Stomach smooth muscle (tissue), 2 donors: Measurements from ENCODE around the gene CCNY.

Source experiments
- H3K27ac ChIP-seq: one replicate; pipeline ENCODE4 v1.7.0; 2013; ENCODE audit warnings: mild to moderate bottlenecking, low read length, inconsistent platforms
- H3K27me3 ChIP-seq, 2 donors: one replicate each; pipeline ENCODE4 v1.7.0; 2013; ENCODE audit warnings: low read length in 2 of 2; ENCODE audit not compliant: insufficient read depth in 2 of 2, control insufficient read depth in 1 of 2
- H3K36me3 ChIP-seq, 2 donors: one replicate each; pipeline ENCODE4 v1.7.0; 2013; ENCODE audit warnings: low read length in 2 of 2; ENCODE audit not compliant: control insufficient read depth in 2 of 2, insufficient read depth in 2 of 2
- H3K4me1 ChIP-seq: one replicate; pipeline ENCODE4 v1.7.0; 2013; ENCODE audit warnings: low read length; ENCODE audit not compliant: control insufficient read depth, insufficient read depth
- H3K4me3 ChIP-seq, 2 donors: one replicate each; pipeline ENCODE4 v1.7.0; 2013; ENCODE audit warnings: low read length in 2 of 2
- H3K9ac ChIP-seq, 2 donors: one replicate each; pipeline ENCODE4 v1.7.0; 2013; ENCODE audit warnings: low read length in 2 of 2, mild to moderate bottlenecking in 1 of 2
- H3K9me3 ChIP-seq, 2 donors: one replicate each; pipeline ENCODE4 v1.7.0; 2013; ENCODE audit warnings: low read length in 2 of 2; ENCODE audit not compliant: control insufficient read depth in 2 of 2
- donor health status: healthy.
- donor health status: Pancreatic carcinoma.

The CCNY gene

GRCh38 chr10:35334297-35334696 lies 2.0 kb upstream of the CCNY start:
- Histone ChIP-seq H3K4me1 (peaks cover 38% of the 10 kb centered on the region), H3K9me3 (no peaks in the 10 kb centered on the region), H3K27me3 (no peaks in the 10 kb centered on the region), H3K9ac (peak overlapping the region; percentile 7 to 37), H3K4me3 (peak overlapping the region; percentile 16 to 47), H3K27ac (no peak overlapping the region), H3K36me3 (peaks cover 0 to 2% of the 10 kb centered on the region in 2 donors)

GRCh38 chr10:35335133-35336083 lies 901 bp upstream of the CCNY start:
- H3K4me3 ChIP-seq, result peak overlapping the region; percentile 83 to 88
- no peaks in the 10 kb centered on the region for H3K9me3 ChIP-seq
- peak overlapping the region; percentile 58 to 80 for H3K9ac ChIP-seq
- H3K36me3 ChIP-seq, result peaks cover 0 to 2% of the 10 kb centered on the region in 2 donors
- H3K27ac ChIP-seq, result peak overlapping the region; percentile 70
- H3K27me3 ChIP-seq, result no peaks in the 10 kb centered on the region
- peaks cover 37% of the 10 kb centered on the region for H3K4me1 ChIP-seq

GRCh38 chr10:35336921-35337823 lies 863 bp downstream of the CCNY start:
- peaks cover 32% of the 10 kb centered on the region for H3K4me1 ChIP-seq

GRCh38 chr10:35339942-35340341 lies 3.6 kb downstream of the CCNY start:
- H3K27me3 ChIP-seq, result no peaks in the 10 kb centered on the region
- no peaks in the 10 kb centered on the region for H3K36me3 ChIP-seq
- H3K27ac ChIP-seq, result no peak overlapping the region
- peaks cover 16% of the 10 kb centered on the region for H3K4me1 ChIP-seq
- no peak overlapping the region for H3K4me3 ChIP-seq
- no peak overlapping the region for H3K9ac ChIP-seq
- no peaks in the 10 kb centered on the region for H3K9me3 ChIP-seq

More at GRCh38 chr10:35336921-35337823, 863 bp downstream of the CCNY start:
- peaks cover 0 to 2% of the 10 kb centered on the region in 2 donors for H3K36me3 ChIP-seq
- no peak overlapping the region for H3K27ac ChIP-seq
- no peaks in the 10 kb centered on the region for H3K9me3 ChIP-seq
- H3K9ac ChIP-seq, result peak overlapping the region; percentile 54 to 58
- no peaks in the 10 kb centered on the region for H3K27me3 ChIP-seq
- H3K4me3 ChIP-seq, result peak overlapping the region; percentile 77 to 88

- no peak overlapping the region for H3K27ac ChIP-seq
- no peaks in the 10 kb centered on the region for H3K27me3 ChIP-seq
- no peaks in the 10 kb centered on the region for H3K9me3 ChIP-seq
- peak overlapping the region in 1 of 2 donors; percentile 15 for H3K4me3 ChIP-seq
- no peak overlapping the region for H3K9ac ChIP-seq
- no peaks in the 10 kb centered on the region for H3K36me3 ChIP-seq
- peaks cover 15% of the 10 kb centered on the region for H3K4me1 ChIP-seq
Measured at GRCh38 chr10:35340975-35341374, 4.7 kb downstream of the CCNY start.

GRCh38 chr10:35341521-35341920 lies 5.2 kb downstream of the CCNY start:
- Histone ChIP-seq H3K9me3 (no peaks in the 10 kb centered on the region), H3K4me1 (peaks cover 18% of the 10 kb centered on the region), H3K9ac (no peak overlapping the region), H3K36me3 (no peaks in the 10 kb centered on the region), H3K27ac (no peak overlapping the region), H3K4me3 (peak overlapping the region in 1 of 2 donors; percentile 15), H3K27me3 (no peaks in the 10 kb centered on the region)

- Histone ChIP-seq H3K36me3 (no peaks in the 10 kb centered on the region), H3K9me3 (no peaks in the 10 kb centered on the region), H3K27ac (no peak overlapping the region), H3K4me3 (no peak overlapping the region), H3K4me1 (peaks cover 24% of the 10 kb centered on the region), H3K27me3 (no peaks in the 10 kb centered on the region), H3K9ac (no peak overlapping the region)
Measured at GRCh38 chr10:35342183-35342753, 6.0 kb downstream of the CCNY start.

- H3K9ac ChIP-seq, result no peak overlapping the region
- H3K27ac ChIP-seq, result no peak overlapping the region
- no peaks in the 10 kb centered on the region for H3K27me3 ChIP-seq
- H3K9me3 ChIP-seq, result no peaks in the 10 kb centered on the region
- H3K4me3 ChIP-seq, result no peak overlapping the region
- H3K4me1 ChIP-seq, result peaks cover 24% of the 10 kb centered on the region
- no peaks in the 10 kb centered on the region for H3K36me3 ChIP-seq
Measured at GRCh38 chr10:35343739-35344138, 7.4 kb downstream of the CCNY start.

- H3K4me1 ChIP-seq, result peaks cover 36% of the 10 kb centered on the region
- peaks cover 0 to 3% of the 10 kb centered on the region in 2 donors for H3K36me3 ChIP-seq
Measured at GRCh38 chr10:35345383-35345742, 9.1 kb downstream of the CCNY start.

GRCh38 chr10:35346248-35346647 lies 9.9 kb downstream of the CCNY start:
- H3K27me3 ChIP-seq, result no peaks in the 10 kb centered on the region
- no peaks in the 10 kb centered on the region for H3K9me3 ChIP-seq
- H3K4me3 ChIP-seq, result no peak overlapping the region
- no peak overlapping the region for H3K9ac ChIP-seq
- peaks cover 32% of the 10 kb centered on the region for H3K4me1 ChIP-seq
- H3K27ac ChIP-seq, result no peak overlapping the region
- peaks cover 0 to 3% of the 10 kb centered on the region in 2 donors for H3K36me3 ChIP-seq

More at GRCh38 chr10:35345383-35345742, 9.1 kb downstream of the CCNY start:
- Histone ChIP-seq H3K9me3 (no peaks in the 10 kb centered on the region), H3K4me3 (no peak overlapping the region), H3K9ac (no peak overlapping the region), H3K27me3 (no peaks in the 10 kb centered on the region), H3K27ac (no peak overlapping the region)
